ENCODE measurements around the gene CEACAM4.

CEACAM4 gene

DNA sequence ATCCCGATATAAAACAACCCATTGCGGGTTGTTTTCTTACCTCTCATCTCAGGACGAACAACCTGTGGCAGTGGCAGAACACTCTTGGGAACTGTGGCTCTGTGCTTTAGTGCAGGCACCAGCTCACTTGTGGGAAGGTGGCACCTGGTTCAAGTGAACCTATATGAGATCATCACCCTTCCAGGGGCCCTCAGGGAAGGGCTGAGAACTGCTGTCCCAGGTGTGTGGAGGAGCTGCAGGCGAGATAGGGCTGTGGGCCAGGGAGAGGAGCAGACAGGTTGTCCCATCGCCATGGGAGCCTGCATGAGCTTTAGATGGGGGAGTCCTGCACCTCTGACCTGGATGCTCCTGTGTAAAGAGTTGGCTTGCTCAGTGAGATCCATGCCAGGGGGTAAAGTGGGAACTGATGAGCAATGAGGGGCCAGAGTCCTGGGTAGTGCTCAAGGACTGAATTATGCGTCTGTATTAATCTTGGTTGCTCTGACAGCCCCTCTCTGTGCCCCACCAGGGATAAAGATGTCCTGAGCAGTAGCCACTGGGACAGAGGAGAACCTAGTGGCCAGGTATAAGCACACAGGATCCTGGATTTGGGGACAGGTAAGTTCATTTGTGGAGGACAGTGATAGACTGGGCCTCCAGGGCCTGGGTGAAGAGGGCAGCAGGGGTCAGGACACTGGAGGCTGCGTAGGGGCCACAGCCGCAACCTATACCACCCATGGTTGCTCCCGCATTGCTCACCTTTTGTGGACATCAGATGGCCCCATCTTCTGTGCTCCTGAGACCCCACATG is 8.7 kb downstream of the CEACAM4 start:
- DNase-seq (ENCODE audit: low read depth in 2 of 2), result no peak

DNA sequence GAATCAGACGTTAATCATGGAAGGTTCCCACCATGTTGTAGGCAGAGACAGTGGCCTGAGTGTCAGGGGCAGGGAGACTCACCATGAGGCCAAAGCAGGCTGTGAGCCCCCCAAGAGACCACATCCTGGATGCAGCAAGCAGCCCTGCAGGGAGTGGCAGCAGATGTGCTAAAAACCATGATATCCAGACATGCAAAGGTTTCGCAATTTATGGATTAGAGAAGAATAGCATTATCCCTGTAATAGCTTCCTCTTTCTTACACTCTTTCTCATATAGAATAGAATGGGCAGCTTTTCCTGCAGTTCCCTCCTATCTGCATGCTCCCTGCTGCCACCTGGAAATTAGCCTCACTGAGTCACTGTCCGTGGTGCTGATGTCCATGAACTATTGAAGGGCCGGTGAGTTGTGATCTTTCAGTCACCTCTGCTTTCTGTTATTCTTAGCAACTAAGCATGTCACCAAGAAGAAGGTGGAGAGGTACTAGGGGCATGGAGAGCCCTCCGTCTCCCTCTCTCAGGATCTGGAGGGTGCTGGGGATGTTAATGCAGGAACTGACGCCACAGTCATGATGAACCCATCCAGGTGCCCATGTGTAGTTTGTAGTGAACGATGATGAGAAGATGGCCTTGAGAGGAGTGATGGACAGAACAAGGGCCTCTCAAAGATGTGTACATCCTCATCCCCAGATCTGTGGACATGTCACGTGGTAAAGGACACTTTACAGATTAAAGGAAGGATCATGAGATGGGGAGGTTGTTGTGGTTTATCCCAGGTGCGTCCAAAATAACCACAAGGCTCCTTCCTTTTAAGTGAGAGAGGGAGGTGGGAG is 9.9 kb downstream of the CEACAM4 start:
- no peak for DNase-seq (ENCODE audit: low read depth in 2 of 2)

GRCh38 chr19:41615207-41615606 is 11.7 kb downstream of the CEACAM4 start:
- DNase-seq (ENCODE audit: low read depth in 2 of 2), result no peak

GRCh38 chr19:41612483-41612882 is 14.4 kb downstream of the CEACAM4 start:
- DNase-seq (ENCODE audit: low read depth in 2 of 2), result no peak

GRCh38 chr19:41610789-41611188 is 16.1 kb downstream of the CEACAM4 start:
- DNase-seq (ENCODE audit: low read depth in 2 of 2), result no peak

DNA sequence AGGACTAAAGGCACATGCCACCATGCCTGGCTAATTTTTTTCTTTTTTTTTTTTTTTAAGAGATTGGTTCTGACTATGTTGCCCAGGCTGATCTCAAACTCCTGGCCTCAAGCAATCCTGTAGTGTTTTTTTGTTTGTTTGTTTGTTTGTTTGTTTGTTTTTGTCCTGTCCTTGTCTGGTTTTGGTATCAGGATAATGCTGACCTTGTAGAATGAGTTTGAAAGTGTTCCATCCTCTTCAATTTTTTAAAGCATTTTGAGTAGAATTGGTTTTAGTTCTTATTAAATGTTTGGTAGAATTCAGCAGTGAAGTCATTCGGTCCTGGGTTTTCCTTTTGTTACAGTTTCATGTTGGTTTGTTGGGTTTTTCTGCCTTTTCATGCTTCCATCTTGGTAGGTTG is 19.2 kb downstream of the CEACAM4 start:
- DNase-seq (ENCODE audit: low read depth in 2 of 2), result no peak

DNA sequence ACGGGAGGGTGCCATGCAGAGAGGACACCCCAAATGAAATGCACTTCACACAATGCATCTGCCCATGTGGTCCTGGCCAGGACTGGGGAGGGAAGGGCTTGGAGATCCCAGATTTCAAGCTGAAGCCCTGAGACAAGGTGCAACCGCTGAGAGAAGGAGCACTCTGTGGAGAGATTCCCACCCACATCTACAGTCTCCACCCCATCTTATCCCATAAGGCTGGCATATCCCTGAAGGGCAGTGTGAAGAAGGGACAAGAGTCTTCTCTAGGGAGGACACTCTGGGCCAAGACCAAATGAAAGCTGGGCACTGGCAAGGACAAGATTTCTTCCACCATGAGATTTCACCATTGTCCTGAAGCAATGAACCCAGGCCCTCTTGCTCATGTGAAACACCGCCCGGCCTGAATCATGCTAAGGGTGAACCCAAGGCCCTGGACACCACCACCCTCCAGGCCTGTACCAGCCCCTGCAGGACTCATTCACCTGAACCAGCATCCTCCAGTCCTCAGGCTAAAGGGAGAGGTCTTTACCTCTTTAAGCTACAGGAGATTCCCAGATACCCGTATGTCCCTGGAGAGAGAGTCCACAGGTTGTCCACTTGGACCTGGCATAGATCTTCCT is 20.5 kb downstream of the CEACAM4 start:
- no peak for DNase-seq (ENCODE audit: low read depth in 2 of 2)

- DNase-seq (ENCODE audit: low read depth in 2 of 2), result no peak
These were observed 22.0 kb downstream of the CEACAM4 start for GRCh38 chr19:41604831-41605230.

DNA sequence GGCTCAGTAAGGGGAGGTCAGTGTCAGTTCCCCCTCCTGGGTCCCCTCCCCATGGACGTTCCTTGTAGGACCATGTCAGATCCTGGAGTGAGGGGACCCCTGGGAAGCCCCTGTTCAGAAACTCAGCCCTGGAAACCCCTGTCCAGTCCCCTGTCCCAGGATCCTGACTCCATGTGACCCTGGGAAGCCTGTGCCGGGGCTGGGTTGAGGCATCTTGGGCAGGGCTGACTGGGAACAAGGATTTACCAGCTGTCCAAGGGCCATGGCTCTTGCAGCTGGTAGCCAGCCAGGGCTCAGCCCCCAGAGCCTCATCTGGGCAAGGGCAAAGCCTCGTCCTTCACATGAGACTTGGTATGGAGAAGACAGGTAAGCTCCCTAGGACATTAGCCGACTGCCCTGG is 25.1 kb downstream of the CEACAM4 start:
- DNase-seq (ENCODE audit: low read depth in 2 of 2), result no peak

GRCh38 chr19:41599175-41599966 is 27.5 kb downstream of the CEACAM4 start:
- DNase-seq (ENCODE audit: low read depth in 2 of 2), result no peak

- peak; percentile 48 to 53 for DNase-seq (ENCODE audit: low read depth in 2 of 2)
These were observed 29.3 kb downstream of the CEACAM4 start for GRCh38 chr19:41597600-41598041.

- DNase-seq (ENCODE audit: low read depth in 2 of 2), result no peak
These were observed 31.0 kb downstream of the CEACAM4 start for GRCh38 chr19:41595890-41596280.

- peak; percentile 33 to 44 for DNase-seq (ENCODE audit: low read depth in 2 of 2)
These were observed 31.5 kb downstream of the CEACAM4 start for GRCh38 chr19:41595258-41595889.

GRCh38 chr19:41591951-41592562 is 34.8 kb downstream of the CEACAM4 start:
- no peak for DNase-seq (ENCODE audit: low read depth in 2 of 2)

GRCh38 chr19:41590936-41591335 is 35.9 kb downstream of the CEACAM4 start:
- DNase-seq (ENCODE audit: low read depth in 2 of 2), result no peak

GRCh38 chr19:41589371-41589770 is 37.5 kb downstream of the CEACAM4 start:
- DNase-seq (ENCODE audit: low read depth in 2 of 2), result no peak

DNA sequence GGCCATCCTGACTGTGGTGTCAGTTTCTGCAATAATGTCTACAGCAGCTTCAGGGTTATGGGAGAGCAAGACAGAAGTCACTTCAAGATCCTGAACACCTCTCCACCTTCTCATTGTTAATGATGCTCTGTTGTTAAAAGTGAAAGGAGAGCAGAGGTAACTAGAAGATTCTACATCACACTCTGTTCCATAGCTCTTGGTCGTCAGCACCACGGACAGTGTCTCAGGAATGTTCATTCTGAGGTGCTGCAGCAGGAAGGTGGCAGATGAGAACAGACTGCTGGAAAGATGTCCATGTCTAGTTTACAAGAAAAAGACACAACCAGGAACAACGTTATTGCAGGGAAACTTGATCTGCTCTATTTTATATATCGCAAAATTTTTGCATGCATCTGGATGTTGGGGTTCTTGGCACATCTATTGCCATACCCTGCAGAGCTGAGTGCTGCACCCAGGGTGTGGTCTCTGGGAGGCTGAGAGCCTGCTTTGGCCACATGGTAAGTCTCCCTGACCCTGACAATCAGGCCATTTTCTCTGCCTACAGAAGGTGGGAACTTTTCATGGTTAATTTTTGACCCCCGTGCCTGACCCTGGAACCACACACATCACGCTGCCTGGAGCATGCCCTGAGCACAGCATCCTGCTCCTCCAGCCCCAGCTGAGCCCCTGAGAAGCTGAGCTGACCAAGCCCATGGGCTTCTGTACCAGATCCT is 38.2 kb downstream of the CEACAM4 start:
- DNase-seq (ENCODE audit: low read depth in 2 of 2), result no peak

DNA sequence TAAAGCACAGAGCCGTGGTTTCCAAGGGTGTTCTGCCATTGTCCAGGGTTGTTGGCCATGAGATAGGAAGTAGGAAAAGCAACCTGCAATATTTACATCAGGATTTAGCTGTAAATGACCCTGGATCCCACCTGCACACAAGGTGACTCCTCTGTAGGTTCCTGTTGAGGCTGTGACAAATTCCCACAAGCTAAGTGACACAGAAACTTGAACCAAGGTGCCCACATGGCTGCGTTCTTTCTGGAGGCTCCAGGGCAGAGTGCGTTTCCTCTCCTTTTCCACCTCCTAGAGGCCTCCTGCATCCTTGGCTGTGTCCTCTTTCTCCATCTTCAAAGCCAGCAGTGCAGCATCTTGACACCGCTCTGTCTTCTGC is 39.0 kb downstream of the CEACAM4 start:
- no peak for DNase-seq (ENCODE audit: low read depth in 2 of 2)

GRCh38 chr19:41587101-41587837 is 39.6 kb downstream of the CEACAM4 start:
- no peak for DNase-seq (ENCODE audit: low read depth in 2 of 2)

All from stimulated activated CD8-positive, alpha-beta memory T cell treated with anti-CD3 and anti-CD28 coated beads, Interleukin-2, amount 100 ng/mL, for 1 hour (primary cell).